Cardiac muscle cell (in vitro differentiated cells and primary cell): ENCODE data around the gene NOD1. TPM values are rescaled to one million over a fixed set of nuclear protein-coding genes. Genes with fewer than 3 reads are reported as not detected.

ENCODE experiments used
- DNase-seq, 2 donors: peaks; one replicate each; pipeline versions ENCODE4 v3.0.0 to v3.0.0-alpha.2; 2010 to 2017; ENCODE audit warnings: low read depth in 1 of 2, low spot score in 1 of 2
- H3K27ac ChIP-seq: fragments of 200-600 bp; sonication (generic); 2 replicates; pipeline ENCODE4 v1.5.1; 2016
- H3K27me3 ChIP-seq: fragments of 200-600 bp; sonication (generic); 2 replicates; pipeline ENCODE4 v1.6.0; 2016; ENCODE audit warnings: control low read depth
- H3K36me3 ChIP-seq: fragments of 200-600 bp; sonication (generic); 2 replicates; pipeline ENCODE4 v1.5.1; 2016; ENCODE audit warnings: control low read depth
- H3K4me1 ChIP-seq: fragments of 200-600 bp; sonication (generic); 2 replicates; pipeline ENCODE4 v1.8.1; 2017; ENCODE audit warnings: low read depth, mild to moderate bottlenecking, mixed run types
- H3K4me3 ChIP-seq: fragments of 200-600 bp; sonication (generic); 2 replicates; pipeline ENCODE4 v1.5.1; 2016; ENCODE audit warnings: mild to moderate bottlenecking
- H3K9me3 ChIP-seq: fragments of 200-600 bp; sonication (generic); 2 replicates; pipeline ENCODE4 v1.5.1; 2017; ENCODE audit warnings: low read depth, mild to moderate bottlenecking, control low read depth
- polyA plus RNA-seq: library from polyadenylated mRNA; unstranded; fragments of >200 nt; fragmentation: Nextera tagmentation; extraction: Ambion mirVana; gene quantifications from 2 replicates; pipeline ENCODE4 v1.2.1, GENCODE V29; 2016
- total RNA-seq: library from RNA; depleted of rRNA; stranded (reverse); fragments of >200 nt; gene quantifications from 2 replicates; pipeline ENCODE4 v1.2.3, GENCODE V29; 2016
- TF ChIP-seq, protein P1 (sequence below): IDR thresholded peaks from 2 replicates; pipeline ENCODE4 v1.5.1; 2012; ENCODE audit warnings: low read depth, mild to moderate bottlenecking, low read length

NOD1 gene
- total and polyA plus RNA-seq, 2 experiments from 2014 or later = 20.3 to 79.6 TPM

DNA sequence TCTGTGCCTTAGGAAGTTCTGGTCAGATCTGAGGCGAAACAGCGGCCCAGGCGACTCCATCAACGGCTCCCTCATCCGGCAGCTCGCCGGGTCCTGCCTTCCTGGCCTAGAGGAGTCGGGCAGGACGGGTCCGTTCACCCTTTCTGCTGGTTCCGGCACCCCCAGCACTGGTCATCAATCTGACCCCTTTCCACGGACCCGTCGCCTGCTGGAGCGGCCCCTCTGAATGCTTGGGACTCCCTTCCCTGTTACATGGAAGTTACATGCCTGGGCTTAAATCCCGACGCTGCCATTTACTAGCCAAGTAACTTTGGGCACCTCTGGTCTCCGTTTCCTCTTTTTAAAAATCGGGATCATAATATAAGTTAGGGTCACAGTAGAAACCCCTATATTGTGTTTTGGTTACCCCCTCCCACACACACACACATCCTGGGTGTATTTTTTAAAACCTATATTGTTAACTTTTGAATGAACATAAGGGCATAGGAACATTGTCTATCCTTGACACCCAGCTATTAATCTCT lies 26.7 kb upstream of the NOD1 start:
- no peaks in the 10 kb centered on the region for H3K4me1 ChIP-seq
- no peaks in the 10 kb centered on the region for H3K9me3 ChIP-seq
- no peak for DNase-seq
- no peaks in the 10 kb centered on the region for H3K27me3 ChIP-seq
- peak overlapping the region; percentile 29 for H3K27ac ChIP-seq
- H3K4me3 ChIP-seq = peak overlapping the region; percentile 15
- TF ChIP-seq, protein P1, sequence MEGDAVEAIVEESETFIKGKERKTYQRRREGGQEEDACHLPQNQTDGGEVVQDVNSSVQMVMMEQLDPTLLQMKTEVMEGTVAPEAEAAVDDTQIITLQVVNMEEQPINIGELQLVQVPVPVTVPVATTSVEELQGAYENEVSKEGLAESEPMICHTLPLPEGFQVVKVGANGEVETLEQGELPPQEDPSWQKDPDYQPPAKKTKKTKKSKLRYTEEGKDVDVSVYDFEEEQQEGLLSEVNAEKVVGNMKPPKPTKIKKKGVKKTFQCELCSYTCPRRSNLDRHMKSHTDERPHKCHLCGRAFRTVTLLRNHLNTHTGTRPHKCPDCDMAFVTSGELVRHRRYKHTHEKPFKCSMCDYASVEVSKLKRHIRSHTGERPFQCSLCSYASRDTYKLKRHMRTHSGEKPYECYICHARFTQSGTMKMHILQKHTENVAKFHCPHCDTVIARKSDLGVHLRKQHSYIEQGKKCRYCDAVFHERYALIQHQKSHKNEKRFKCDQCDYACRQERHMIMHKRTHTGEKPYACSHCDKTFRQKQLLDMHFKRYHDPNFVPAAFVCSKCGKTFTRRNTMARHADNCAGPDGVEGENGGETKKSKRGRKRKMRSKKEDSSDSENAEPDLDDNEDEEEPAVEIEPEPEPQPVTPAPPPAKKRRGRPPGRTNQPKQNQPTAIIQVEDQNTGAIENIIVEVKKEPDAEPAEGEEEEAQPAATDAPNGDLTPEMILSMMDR = peak; percentile 5
- no peaks in the 10 kb centered on the region for H3K36me3 ChIP-seq

DNA sequence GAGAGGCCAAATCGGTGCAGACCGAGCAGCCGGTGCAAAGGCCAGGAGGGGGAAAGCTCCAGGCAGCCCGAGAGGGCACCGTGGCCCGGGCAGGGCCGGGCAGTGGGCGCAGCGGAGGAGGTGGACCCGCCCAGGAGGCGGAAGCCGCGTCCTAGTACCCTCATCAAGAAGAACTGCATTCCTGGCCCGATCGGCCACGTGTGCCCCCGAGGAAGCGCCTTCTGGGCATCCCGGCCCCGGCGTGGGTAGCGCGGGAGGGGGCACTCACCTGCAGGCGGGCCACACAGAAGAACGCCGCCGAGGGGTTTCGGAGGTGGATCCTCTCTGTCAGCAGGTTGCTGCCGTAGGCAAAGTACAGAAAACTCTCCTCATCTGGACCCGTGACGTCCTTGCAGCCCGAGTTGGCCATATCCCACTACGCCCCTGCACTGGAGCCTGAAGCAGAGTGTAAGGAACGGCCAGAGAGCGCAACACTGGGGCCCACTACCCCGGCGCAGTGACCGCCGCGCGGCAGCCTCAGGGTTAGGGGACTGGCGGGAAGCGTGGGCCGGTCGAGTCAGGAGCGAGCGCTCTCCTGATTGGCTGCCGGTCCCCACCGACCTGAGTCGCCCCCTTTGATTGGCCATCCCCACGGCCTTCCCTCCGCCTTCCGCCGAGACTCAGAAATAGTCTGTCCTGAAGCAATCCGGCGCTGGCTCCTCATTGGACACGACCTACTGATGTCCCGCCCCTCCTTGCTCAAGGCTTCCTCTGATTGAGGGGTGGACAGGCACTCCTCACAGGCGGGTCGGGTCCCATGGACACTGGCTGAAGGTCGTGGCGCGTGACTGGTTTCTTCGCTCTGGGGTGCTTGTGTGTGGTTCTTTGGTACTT lies 26.0 kb upstream of the NOD1 start, which contains the start of gene GGCT:
GGCT (minus strand) TSS at position 529 of the 873 bp plus-strand sequence; CDS start at position 409, 120 bp downstream.
- no peaks in the 10 kb centered on the region for H3K4me1 ChIP-seq
- H3K36me3 ChIP-seq = no peaks in the 10 kb centered on the region
- H3K4me3 ChIP-seq = peak within 1 kb of the TSS; percentile 82
- DNase-seq = peak; percentile 98 to 99
- H3K27me3 ChIP-seq = no peaks in the 10 kb centered on the region
- H3K9me3 ChIP-seq = no peaks in the 10 kb centered on the region
- peak within 1 kb of the TSS; percentile 29 for H3K27ac ChIP-seq
- TF ChIP-seq, protein P1 = no peak

DNA sequence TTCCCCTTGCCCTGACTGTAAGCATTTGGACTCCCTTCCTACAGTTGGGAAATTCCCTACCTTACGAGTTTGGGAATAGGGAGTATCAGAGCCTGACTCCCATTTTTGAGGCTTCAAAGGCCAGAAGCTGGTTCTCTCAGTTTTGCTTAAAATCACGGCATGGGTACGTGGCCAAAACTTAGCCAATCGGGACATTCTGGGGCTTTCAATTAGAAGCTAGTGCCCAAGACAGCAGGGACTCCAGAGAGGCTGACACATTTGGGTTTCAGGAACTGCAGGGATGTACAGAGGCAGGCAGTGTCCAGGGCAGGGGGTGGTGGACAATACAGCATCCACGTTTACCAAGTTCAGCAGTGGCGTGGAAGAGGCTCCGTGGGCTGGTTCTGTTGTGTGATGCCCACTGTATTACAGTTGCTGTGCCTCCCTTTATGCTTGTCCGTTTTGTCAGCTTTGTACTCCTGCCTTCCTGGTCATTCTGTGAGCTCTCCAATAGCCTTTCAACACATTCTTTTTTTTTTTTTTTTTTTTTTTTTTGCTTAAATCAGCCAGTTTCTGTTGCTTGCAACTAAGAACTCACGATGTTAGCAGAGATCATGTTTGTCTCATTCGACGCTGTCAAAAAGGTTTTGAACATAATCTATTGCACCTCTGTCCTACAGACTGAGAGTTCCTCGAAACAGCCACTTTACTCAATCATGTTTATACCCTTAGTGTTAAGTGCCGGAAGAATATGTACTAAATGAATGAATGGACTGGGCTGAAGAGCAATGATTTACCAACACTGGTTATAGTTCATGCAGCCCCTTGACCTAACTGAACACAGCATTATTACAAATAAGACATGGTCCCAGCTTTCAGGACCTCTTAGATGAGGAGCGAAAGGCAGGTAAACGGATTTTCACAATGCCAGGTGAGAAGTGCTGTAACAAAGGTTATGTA lies 25.0 kb upstream of the NOD1 start:
- Histone ChIP-seq H3K27ac (no peak overlapping the region), H3K36me3 (no peaks in the 10 kb centered on the region), H3K9me3 (no peaks in the 10 kb centered on the region), H3K4me1 (no peaks in the 10 kb centered on the region), H3K27me3 (no peaks in the 10 kb centered on the region), H3K4me3 (peak overlapping the region; percentile 82)
- TF ChIP-seq, protein P1 = no peak
- DNase-seq = peak in 1 of 2 donors; percentile 6

DNA sequence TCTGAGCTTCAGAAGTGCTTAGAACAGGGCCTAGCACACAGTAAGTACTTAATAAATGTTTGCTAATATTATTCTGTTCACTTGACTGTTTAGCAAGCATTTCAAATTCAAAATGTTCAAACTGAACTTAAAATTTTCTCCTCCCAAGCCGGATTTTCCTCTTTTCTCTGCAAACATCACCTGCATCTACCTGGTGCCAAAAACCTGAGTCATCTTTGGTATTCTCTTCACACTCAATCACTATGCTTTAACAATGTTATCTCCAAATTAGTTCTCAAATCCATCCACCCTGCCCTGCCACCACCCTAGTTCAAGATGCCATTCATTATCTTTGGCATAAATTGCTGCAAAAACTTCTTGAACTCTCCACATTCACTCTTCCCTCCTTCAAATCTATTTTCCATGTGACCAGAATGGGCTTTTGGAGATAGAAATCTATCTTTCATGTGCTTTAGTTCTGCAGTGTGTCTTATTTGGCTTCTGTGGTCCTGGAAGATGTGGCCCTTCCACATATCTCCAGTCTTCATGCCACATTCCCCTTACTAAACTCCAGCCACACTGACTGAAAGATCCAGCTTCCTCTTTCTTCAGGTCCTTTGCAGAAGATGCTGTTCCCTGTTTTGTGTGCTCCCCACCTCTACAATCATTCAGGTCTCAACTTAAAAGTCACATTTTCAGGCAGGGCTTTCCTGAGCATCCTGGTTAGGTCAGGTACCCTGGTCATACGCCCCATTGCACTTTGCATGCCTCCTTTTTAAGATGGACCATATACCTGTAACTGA lies 24.1 kb upstream of the NOD1 start:
- Histone ChIP-seq H3K36me3 (peaks cover under 1% of the 10 kb centered on the region), H3K4me1 (no peaks in the 10 kb centered on the region), H3K9me3 (no peaks in the 10 kb centered on the region), H3K27ac (no peak overlapping the region), H3K4me3 (no peak overlapping the region), H3K27me3 (no peaks in the 10 kb centered on the region)
- no peak for DNase-seq
- TF ChIP-seq, protein P1 = no peak

DNA sequence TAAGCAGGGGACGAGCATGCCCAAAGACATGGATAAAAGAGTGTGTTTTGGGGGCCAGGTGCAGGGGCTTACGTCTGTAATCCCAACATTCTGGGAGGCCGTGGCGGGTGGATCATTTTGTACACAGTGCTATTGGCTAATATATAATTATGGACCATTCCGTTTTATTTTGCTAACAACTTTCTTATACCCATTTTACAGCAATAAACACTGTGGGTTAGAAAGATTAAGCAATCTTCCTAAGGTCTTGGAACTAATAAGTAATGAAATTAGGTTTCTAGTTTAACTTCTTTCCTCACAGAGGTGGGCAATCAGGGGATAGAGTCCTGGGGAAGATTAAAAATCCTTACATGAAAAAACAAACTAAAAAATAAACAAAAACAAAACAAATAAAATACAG lies 22.7 kb upstream of the NOD1 start:
- H3K27me3 ChIP-seq = no peaks in the 10 kb centered on the region
- DNase-seq = no peak
- no peaks in the 10 kb centered on the region for H3K4me1 ChIP-seq
- TF ChIP-seq, protein P1 = no peak
- H3K27ac ChIP-seq = no peak overlapping the region
- H3K36me3 ChIP-seq = peaks cover 8% of the 10 kb centered on the region
- no peaks in the 10 kb centered on the region for H3K9me3 ChIP-seq
- no peak overlapping the region for H3K4me3 ChIP-seq
